Regular cardiac myocyte (primary cell): ENCODE results near the gene B3GNT3. TPM values are rescaled to one million over a fixed set of nuclear protein-coding genes. Genes with fewer than 3 reads are reported as not detected.

ENCODE experiments used
- total RNA-seq: library from RNA; depleted of rRNA; stranded (reverse); fragments of >200 nt; gene quantifications from 2 replicates; pipeline ENCODE4 v1.2.3, GENCODE V29; 2014

Gene B3GNT3
- not detected in 2 replicates for total RNA-seq

GRCh38 chr19:17794731-17795494, at the start of gene B3GNT3:
Gene B3GNT3, plus strand, starts transcription at chr19:17795138. Its CDS starts 12,670 bp downstream, at chr19:17807808.

GRCh38 chr19:17751103-17751911, 43.6 kb upstream of the B3GNT3 start, which contains the start of gene FCHO1:
Gene FCHO1, plus strand, starts transcription at chr19:17751477. Its CDS starts 3,688 bp downstream, at chr19:17755165.

GRCh38 chr19:17821190-17821589, 26.3 kb downstream of the B3GNT3 start, which contains the start of gene INSL3:
Gene INSL3, minus strand, starts transcription at chr19:17821519. Its CDS starts 13 bp downstream, at chr19:17821506.

GRCh38 chr19:17847538-17848366, 52.8 kb downstream of the B3GNT3 start, which contains the start of gene JAK3:
Gene JAK3, minus strand, starts transcription at chr19:17847982. Its CDS starts 3,565 bp downstream, at chr19:17844417.

GRCh38 chr19:17859533-17860330, 64.8 kb downstream of the B3GNT3 start, which contains the start of gene RPL18A:
Gene RPL18A, plus strand, starts transcription at chr19:17859910. Its CDS starts 47 bp downstream, at chr19:17859957.

Other genes with a start within 250 kb of the B3GNT3 start
- 105 and 131 TPM in 2 replicates for gene COLGALT1, start 239.5 kb upstream of the B3GNT3 start, total RNA-seq
- gene UNC13A, start 106.8 kb upstream of the B3GNT3 start, total RNA-seq = 1.3 and 3.9 TPM in 2 replicates
- 24.0 and 27.0 TPM in 2 replicates for gene MAP1S, start 75.7 kb upstream of the B3GNT3 start, total RNA-seq
- 0.56 and 0.58 TPM in 2 replicates for gene FCHO1, start 43.7 kb upstream of the B3GNT3 start, total RNA-seq
- not detected in 2 replicates for gene INSL3, start 26.4 kb downstream of the B3GNT3 start, total RNA-seq
- 3.1 and 3.9 TPM in 2 replicates for gene JAK3, start 52.8 kb downstream of the B3GNT3 start, total RNA-seq
- 1,052 and 1,128 TPM in 2 replicates for gene RPL18A, start 64.8 kb downstream of the B3GNT3 start, total RNA-seq
- not detected in 2 replicates for gene SLC5A5, start 76.8 kb downstream of the B3GNT3 start, total RNA-seq
- 16.1 and 62.1 TPM in 2 replicates for gene CCDC124, start 137.9 kb downstream of the B3GNT3 start, total RNA-seq
- gene KCNN1, start 172.0 kb downstream of the B3GNT3 start, total RNA-seq = under 0.01 TPM in 1 of 2 replicates, not detected in the other
- 12.3 and 19.4 TPM in 2 replicates for gene ARRDC2, start 213.0 kb downstream of the B3GNT3 start, total RNA-seq